Ascending aorta (tissue), 2 donors: Measurements from ENCODE around the gene TERF2IP. TPM values are rescaled to one million over a fixed set of nuclear protein-coding genes. Genes with fewer than 3 reads are reported as not detected.

Source experiments
- DNase-seq, 2 donors: peaks; one replicate each; pipeline ENCODE4 v3.0.0-alpha.2; 2019; ENCODE audit warnings: low spot score in 2 of 2
- H3K27ac ChIP-seq, 2 donors: fragments of 200-600 bp; sonication (generic); one replicate each; pipeline ENCODE4 v1.5.1; 2016 to 2017; ENCODE audit warnings: mild to moderate bottlenecking in 1 of 2
- H3K27me3 ChIP-seq: fragments of 200-600 bp; sonication (generic); one replicate; pipeline ENCODE4 v1.5.1; 2017
- H3K36me3 ChIP-seq, 2 donors: fragments of 200-600 bp; sonication (generic); one replicate each; pipeline ENCODE4 v1.5.1; 2016
- H3K4me1 ChIP-seq, 2 donors: fragments of 200-600 bp; sonication (generic); one replicate each; pipeline ENCODE4 v1.5.1; 2016 to 2017; ENCODE audit warnings: mild to moderate bottlenecking in 1 of 2
- H3K4me3 ChIP-seq, 2 donors: fragments of 200-600 bp; sonication (generic); one replicate each; pipeline ENCODE4 v1.5.1; 2016 to 2017; ENCODE audit warnings: mild to moderate bottlenecking in 1 of 2
- H3K9me3 ChIP-seq, 2 donors: fragments of 200-600 bp; sonication (generic); one replicate each; pipeline ENCODE4 v1.5.1; 2016
- intact Hi-C: fragments of 100-400 bp; cut with DNase I; formaldehyde crosslinking; loops from one replicate; pipeline ENCODE4 v1.15.1; 2023
- total RNA-seq: library from RNA; depleted of rRNA; stranded (reverse); fragments of >200 nt; gene quantifications from one replicate; pipeline ENCODE4 v1.1.0, GENCODE V29; 2016
- TF ChIP-seq, protein P1 (sequence below), 3 experiments: fragments of 200-600 bp in 2 of 3; fragments of 450-650 bp in 1 of 3; sonication (generic) in 2 of 3; IDR thresholded peaks; one replicate each; pipeline ENCODE4 v1.5.1; 2016 to 2019; ENCODE audit warnings: antibody characterized with exemption in 3 of 3, mild to moderate bottlenecking in 1 of 3, moderate library complexity in 1 of 3

TERF2IP gene
- total RNA-seq, 1 donor from 2014 or later = 41.0 TPM

DNA sequence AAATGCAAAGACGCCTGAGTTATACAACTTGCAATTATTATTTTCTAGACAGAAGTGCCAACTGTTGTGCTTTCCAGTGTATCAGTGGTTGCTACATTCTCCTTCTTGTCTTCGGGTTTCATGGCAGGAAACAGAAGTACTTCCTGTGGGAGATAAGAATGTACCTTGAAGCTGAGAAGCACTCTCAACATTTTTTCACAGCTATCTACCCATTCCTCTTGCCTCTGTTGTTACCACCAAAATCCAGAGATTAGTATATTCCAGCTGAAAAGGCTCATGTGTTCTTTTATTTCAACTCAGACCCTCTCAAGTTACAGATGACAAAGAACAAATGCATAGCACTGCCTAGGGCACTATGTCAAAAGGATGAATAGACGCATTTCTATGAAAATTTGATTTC is 19.7 kb upstream of the TERF2IP start:
- peaks cover 65 to 72% of the 10 kb centered on the region in 2 donors for H3K36me3 ChIP-seq
- H3K27ac ChIP-seq = no peak overlapping the region
- TF ChIP-seq, protein P1, sequence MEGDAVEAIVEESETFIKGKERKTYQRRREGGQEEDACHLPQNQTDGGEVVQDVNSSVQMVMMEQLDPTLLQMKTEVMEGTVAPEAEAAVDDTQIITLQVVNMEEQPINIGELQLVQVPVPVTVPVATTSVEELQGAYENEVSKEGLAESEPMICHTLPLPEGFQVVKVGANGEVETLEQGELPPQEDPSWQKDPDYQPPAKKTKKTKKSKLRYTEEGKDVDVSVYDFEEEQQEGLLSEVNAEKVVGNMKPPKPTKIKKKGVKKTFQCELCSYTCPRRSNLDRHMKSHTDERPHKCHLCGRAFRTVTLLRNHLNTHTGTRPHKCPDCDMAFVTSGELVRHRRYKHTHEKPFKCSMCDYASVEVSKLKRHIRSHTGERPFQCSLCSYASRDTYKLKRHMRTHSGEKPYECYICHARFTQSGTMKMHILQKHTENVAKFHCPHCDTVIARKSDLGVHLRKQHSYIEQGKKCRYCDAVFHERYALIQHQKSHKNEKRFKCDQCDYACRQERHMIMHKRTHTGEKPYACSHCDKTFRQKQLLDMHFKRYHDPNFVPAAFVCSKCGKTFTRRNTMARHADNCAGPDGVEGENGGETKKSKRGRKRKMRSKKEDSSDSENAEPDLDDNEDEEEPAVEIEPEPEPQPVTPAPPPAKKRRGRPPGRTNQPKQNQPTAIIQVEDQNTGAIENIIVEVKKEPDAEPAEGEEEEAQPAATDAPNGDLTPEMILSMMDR (IDR thresholded peaks at IDR 0.05) = no peak
- DNase-seq = no peak
- H3K27me3 ChIP-seq = no peaks in the 10 kb centered on the region
- peaks cover 0 to 2% of the 10 kb centered on the region in 2 donors for H3K4me1 ChIP-seq
- H3K9me3 ChIP-seq = no peaks in the 10 kb centered on the region
- H3K4me3 ChIP-seq = no peak overlapping the region
- intact Hi-C loops = loop anchor here (10.0 kb wide), 1 partner anchor 643 kb away; the partner anchor contains the start of gene WDR59

DNA sequence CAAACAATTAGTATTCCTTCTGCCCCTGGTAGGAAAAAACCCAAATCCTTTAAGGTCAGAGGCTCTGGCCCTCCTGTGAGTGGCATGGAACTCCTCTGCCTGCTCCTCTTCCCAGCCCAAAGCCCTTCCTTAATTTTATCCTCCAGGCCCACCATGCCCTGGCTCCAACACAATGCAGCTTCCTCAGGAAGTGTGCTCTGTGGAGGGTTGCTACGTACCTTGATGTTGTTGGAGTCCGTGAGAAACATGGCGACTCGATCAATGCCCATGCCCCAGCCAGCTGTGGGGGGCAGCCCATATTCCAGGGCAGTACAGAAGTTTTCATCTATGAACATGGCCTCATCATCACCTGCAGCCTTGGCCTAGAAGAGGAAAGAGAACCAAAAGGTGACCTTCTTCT is 19.2 kb upstream of the TERF2IP start:
- H3K36me3 ChIP-seq = peaks cover 65 to 77% of the 10 kb centered on the region in 2 donors

DNA sequence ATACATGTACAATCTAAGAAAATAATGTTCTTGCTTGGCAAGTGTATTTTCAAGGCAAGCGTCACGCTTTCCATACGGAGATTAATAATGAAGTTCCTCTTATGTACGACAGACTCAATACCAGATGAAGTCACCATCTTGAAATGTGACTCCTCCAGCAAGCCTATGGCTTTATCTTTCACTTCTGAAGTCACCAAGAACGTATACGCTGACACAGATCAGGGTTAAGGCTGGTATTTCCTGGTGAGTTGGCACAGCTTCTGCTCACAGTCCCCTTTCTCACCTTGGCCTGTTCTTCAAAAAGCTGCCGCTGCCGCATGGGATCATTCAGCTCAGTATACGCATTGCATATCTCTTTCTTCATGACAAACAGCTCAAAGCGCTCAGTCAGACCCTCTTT is 18.4 kb upstream of the TERF2IP start:
- H3K27me3 ChIP-seq = no peaks in the 10 kb centered on the region
- TF ChIP-seq, protein P1 (IDR thresholded peaks at IDR 0.05) = no peak
- DNase-seq = no peak
- peaks cover 73 to 85% of the 10 kb centered on the region in 2 donors for H3K36me3 ChIP-seq
- intact Hi-C loops = loop anchor here (10.0 kb wide), 1 partner anchor 644 kb away; the partner anchor contains the start of gene WDR59
- H3K4me3 ChIP-seq = no peak overlapping the region
- no peaks in the 10 kb centered on the region for H3K9me3 ChIP-seq
- no peak overlapping the region for H3K27ac ChIP-seq
- no peaks in the 10 kb centered on the region for H3K4me1 ChIP-seq

More for the DNA sequence above, 19.2 kb upstream of the TERF2IP start:
- DNase-seq = no peak
- Histone ChIP-seq H3K4me1 (peaks cover 0 to 2% of the 10 kb centered on the region in 2 donors), H3K27me3 (no peaks in the 10 kb centered on the region), H3K4me3 (no peak overlapping the region), H3K9me3 (no peaks in the 10 kb centered on the region), H3K27ac (no peak overlapping the region)
- TF ChIP-seq, protein P1 (IDR thresholded peaks at IDR 0.05) = no peak
- intact Hi-C loops = loop anchor here (10.0 kb wide), 1 partner anchor 644 kb away; the partner anchor contains the start of gene WDR59

DNA sequence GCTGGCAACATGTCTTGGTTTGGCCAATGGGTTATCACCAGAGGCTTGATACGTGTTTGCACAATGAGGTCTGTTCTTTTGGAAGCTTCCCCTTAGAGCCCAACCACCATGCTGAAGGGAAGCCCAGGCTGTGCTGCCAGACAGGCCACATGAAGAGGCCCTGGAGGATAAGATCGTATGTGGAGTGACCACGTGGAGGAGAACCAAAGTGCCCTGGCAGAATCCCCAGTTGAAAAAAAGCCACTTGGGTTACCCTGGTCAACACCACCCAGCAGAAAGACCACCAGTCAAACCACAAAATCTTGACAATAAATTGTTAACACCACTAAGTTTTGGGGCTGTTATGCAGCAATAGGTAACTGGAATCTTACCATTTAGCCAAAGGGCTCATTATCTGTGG is 17.5 kb upstream of the TERF2IP start:
- peaks cover 81 to 94% of the 10 kb centered on the region in 2 donors for H3K36me3 ChIP-seq

DNA sequence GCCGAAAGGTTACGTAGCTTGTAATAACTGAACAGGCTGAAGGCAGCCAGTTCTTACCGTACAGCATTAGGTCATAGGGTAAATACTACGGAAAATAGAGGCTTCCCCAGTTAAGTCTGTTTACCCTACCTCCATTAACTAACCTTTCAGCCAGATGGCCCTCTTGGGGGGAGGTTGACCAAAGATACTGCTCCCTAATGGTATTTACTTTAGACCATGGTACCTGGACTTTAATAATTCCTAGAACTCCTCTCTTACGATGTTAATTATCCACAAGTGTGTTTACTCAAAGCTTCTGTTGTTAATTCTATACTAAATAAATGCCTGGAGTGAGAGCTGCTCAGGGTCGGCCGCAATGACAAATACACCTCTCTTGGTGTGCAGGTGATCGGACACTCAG is 14.7 kb upstream of the TERF2IP start:
- Histone ChIP-seq H3K4me1 (no peaks in the 10 kb centered on the region), H3K9me3 (no peaks in the 10 kb centered on the region), H3K27me3 (no peaks in the 10 kb centered on the region), H3K4me3 (no peak overlapping the region), H3K36me3 (peaks cover 87 to 100% of the 10 kb centered on the region in 2 donors), H3K27ac (no peak overlapping the region)
- DNase-seq = no peak
- intact Hi-C loops = no loop called here
- TF ChIP-seq, protein P1 (IDR thresholded peaks at IDR 0.05) = no peak

More for the DNA sequence above, 17.5 kb upstream of the TERF2IP start:
- no peak for DNase-seq
- Histone ChIP-seq H3K4me3 (no peak overlapping the region), H3K27ac (no peak overlapping the region), H3K4me1 (no peaks in the 10 kb centered on the region), H3K27me3 (no peaks in the 10 kb centered on the region), H3K9me3 (no peaks in the 10 kb centered on the region)
- TF ChIP-seq, protein P1 (IDR thresholded peaks at IDR 0.05) = no peak
- intact Hi-C loops = no loop called here

DNA sequence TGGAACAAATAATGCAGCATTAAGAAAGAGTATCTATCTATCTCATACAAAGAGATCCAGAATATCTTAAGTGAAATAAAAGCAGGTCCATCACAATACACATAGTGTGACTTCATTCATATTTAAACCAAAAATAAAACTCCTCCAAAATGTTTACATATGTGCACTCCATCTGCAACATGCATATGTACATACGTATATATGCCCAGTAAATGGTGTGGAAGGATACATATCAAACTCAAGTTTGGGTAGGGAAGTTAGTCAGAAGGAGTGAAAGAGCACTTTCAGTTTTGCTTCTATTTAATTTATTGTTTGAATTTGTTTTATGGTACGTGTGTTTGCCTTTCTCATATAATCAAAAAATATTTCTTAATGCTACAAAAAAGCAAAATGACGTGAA is 12.5 kb upstream of the TERF2IP start:
- H3K4me1 ChIP-seq = no peaks in the 10 kb centered on the region
- H3K27ac ChIP-seq = no peak overlapping the region
- intact Hi-C loops = no loop called here
- no peaks in the 10 kb centered on the region for H3K9me3 ChIP-seq
- TF ChIP-seq, protein P1 (IDR thresholded peaks at IDR 0.05) = no peak
- no peak overlapping the region for H3K4me3 ChIP-seq
- no peak for DNase-seq
- H3K36me3 ChIP-seq = peaks cover 79 to 100% of the 10 kb centered on the region in 2 donors
- H3K27me3 ChIP-seq = no peaks in the 10 kb centered on the region
